ENCODE results near the gene GAREM2. TPM values are rescaled to one million over a fixed set of nuclear protein-coding genes. Genes with fewer than 3 reads are reported as not detected.

GAREM2 gene
- polyA plus RNA-seq, 1 of the 3 experiments (the other 2 are of a cell fraction): 3.7 TPM

DNA sequence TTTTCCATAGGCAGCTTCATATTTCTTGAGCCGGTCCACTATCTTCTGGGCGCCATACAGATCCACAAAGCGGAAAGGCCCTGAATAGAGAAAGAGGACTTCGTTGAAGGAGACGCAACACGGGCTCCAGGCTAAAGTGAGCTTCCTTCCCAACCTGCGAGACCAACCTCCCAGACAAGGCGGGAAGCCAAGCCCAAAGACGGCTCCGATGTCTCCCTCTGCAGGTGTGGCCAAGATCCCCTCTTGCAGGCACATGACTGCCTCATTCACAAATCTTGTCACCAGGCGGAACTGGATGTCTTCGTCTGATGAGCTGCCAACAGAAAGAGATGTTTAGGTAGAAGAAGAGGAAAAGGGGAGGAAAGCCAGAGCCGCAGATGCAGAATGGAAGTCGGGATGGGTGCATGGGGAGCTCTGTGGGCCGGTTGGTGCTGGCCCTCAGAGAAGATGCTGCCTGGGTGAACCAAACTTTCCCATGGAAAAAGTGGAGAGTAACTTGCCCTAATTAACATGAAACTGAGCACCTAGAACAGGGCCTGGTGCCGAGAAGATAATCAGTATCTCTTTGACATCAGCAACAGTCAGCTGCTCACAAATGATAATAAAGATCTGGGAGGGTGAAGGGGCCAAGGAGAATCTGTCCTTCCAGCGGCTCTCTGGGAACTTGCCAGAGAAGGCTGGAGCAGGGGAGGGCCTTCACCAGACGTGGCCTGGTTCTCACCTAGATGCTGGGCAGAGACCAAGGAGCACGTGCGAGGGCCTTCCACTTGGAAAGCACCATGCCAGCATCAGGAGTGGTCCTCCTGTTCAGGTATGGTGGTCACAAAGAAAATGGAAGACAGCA is 18.6 kb downstream of the GAREM2 start (continued):
- TF ChIP-seq EZH2phosphoT487 (IDR thresholded peaks at IDR 0.05; ENCODE audit: borderline replicate concordance, low read depth): no peak
- TF ChIP-seq TCF12 (IDR thresholded peaks at IDR 0.05): no peak
- no peak for TF ChIP-seq EP300 (IDR thresholded peaks at IDR 0.05; ENCODE audit: borderline replicate concordance in 1 of 2, low read depth in 1 of 2, low read length in 1 of 2)
- TF ChIP-seq, protein P1, sequence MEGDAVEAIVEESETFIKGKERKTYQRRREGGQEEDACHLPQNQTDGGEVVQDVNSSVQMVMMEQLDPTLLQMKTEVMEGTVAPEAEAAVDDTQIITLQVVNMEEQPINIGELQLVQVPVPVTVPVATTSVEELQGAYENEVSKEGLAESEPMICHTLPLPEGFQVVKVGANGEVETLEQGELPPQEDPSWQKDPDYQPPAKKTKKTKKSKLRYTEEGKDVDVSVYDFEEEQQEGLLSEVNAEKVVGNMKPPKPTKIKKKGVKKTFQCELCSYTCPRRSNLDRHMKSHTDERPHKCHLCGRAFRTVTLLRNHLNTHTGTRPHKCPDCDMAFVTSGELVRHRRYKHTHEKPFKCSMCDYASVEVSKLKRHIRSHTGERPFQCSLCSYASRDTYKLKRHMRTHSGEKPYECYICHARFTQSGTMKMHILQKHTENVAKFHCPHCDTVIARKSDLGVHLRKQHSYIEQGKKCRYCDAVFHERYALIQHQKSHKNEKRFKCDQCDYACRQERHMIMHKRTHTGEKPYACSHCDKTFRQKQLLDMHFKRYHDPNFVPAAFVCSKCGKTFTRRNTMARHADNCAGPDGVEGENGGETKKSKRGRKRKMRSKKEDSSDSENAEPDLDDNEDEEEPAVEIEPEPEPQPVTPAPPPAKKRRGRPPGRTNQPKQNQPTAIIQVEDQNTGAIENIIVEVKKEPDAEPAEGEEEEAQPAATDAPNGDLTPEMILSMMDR (IDR thresholded peaks at IDR 0.05): no peak

DNA sequence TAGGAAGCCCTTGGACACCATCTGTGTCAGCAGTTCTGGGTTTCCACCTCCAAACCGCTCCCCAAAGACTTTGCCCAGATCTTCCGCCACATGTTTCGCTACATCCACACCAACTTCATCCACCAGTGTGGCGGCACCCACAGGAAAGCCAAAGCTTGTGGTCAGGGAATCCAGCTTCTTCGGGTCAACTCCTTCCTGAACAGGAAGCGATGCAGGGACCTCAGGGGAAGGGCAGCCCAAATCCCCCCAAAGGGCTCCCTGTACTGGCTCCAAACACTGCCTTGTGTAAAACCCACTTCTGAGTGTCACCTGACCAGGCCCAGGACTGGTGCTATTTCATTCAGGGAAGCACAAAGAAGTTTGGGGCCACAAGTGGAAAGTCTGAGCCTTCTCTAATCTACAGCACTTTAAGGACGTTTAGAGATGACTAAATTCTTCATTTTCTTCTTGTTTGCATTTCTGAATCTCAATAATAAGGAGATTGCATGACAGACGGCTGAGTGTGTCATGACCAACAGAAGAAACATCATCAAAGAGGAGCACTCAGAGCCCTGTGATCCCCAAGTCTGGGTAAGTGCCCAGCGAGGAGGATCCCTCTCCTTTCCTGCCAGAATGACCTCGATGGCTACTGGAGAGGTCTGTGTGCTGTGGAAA is 20.8 kb downstream of the GAREM2 start:
- H3K27ac ChIP-seq (ENCODE audit: low read depth in 2 of 2, low read length in 1 of 2): no peak overlapping the region
- H3K9me3 ChIP-seq: no peaks in the 10 kb centered on the region
- no peak overlapping the region for H3K4me3 ChIP-seq (ENCODE audit: low read depth in 2 of 2, low read length in 1 of 2)
- DNase-seq: no peak
- no peaks in the 10 kb centered on the region for H3K27me3 ChIP-seq (ENCODE audit: insufficient read depth)
- ChIA-PET POLR2A (interaction anchor here (0.6 to 1.0 kb wide), 2 partner anchors 9 to 41 kb away, joined by 3 read pairs; no protein-coding TSS in a partner anchor), CTCF (no interaction called here)
- H3K4me2 ChIP-seq: no peak overlapping the region
- 91% methylated on average over 10 of the region's 10 CpGs for WGBS (ENCODE audit: low lambda C conversion rate)
- no peaks in the 10 kb centered on the region for H3K9me2 ChIP-seq
- TF ChIP-seq CHD2 (IDR thresholded peaks at IDR 0.05; ENCODE audit: low read length, partially characterized antibody): no peak
- TF ChIP-seq GABPA (IDR thresholded peaks at IDR 0.05; ENCODE audit: low read depth): no peak
- TF ChIP-seq, protein P2, sequence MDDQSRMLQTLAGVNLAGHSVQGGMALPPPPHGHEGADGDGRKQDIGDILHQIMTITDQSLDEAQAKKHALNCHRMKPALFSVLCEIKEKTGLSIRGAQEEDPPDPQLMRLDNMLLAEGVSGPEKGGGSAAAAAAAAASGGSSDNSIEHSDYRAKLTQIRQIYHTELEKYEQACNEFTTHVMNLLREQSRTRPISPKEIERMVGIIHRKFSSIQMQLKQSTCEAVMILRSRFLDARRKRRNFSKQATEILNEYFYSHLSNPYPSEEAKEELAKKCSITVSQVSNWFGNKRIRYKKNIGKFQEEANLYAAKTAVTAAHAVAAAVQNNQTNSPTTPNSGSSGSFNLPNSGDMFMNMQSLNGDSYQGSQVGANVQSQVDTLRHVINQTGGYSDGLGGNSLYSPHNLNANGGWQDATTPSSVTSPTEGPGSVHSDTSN (IDR thresholded peaks at IDR 0.05): no peak
- no peak for TF ChIP-seq TCF12 (IDR thresholded peaks at IDR 0.05)
- no peak for TF ChIP-seq NFIC (IDR thresholded peaks at IDR 0.05; ENCODE audit: borderline replicate concordance)
- TF ChIP-seq EZH2phosphoT487 (IDR thresholded peaks at IDR 0.05; ENCODE audit: borderline replicate concordance, low read depth): no peak
- TF ChIP-seq MEF2A (IDR thresholded peaks at IDR 0.05; ENCODE audit: borderline replicate concordance, low read depth): no peak
- H2AFZ ChIP-seq (ENCODE audit: low read depth): no peak overlapping the region
- no peaks in the 10 kb centered on the region for H3F3A ChIP-seq (replicated peaks; ENCODE audit: insufficient read depth)
- no peaks in the 10 kb centered on the region; a peak in 1 of 4 replicates for H3K4me1 ChIP-seq (ENCODE audit: control insufficient read depth in 1 of 2, insufficient read depth in 2 of 2, low read depth in 1 of 2, low read length in 1 of 2)
- H3K36me3 ChIP-seq (replicated peaks in 1 of 2; ENCODE audit: control insufficient read depth in 1 of 2, insufficient read depth in 2 of 2, low read length in 1 of 2): peaks cover 60 to 67% of the 10 kb centered on the region in 2 experiments
- H4K20me1 ChIP-seq (ENCODE audit: insufficient read depth): no peaks in the 10 kb centered on the region
- no peak overlapping the region for H3K9ac ChIP-seq
- H3K79me2 ChIP-seq (ENCODE audit: insufficient read depth): no peaks in the 10 kb centered on the region
